ENCODE measurements around the gene CST9L. TPM values are rescaled to one million over a fixed set of nuclear protein-coding genes. Genes with fewer than 3 reads are reported as not detected.

CST9L gene, protein sequence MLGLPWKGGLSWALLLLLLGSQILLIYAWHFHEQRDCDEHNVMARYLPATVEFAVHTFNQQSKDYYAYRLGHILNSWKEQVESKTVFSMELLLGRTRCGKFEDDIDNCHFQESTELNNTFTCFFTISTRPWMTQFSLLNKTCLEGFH
- total RNA-seq (ENCODE audit: insufficient read depth, low replicate concordance), result 0.96 TPM

GRCh38 chr20:23568320-23568970, at the start of gene CST9L:
Gene CST9L (minus strand): TSS chr20:23568484. CDS start chr20:23568450, 34 bp downstream.
- no peak for DNase-seq (ENCODE audit: low spot score)

DNA sequence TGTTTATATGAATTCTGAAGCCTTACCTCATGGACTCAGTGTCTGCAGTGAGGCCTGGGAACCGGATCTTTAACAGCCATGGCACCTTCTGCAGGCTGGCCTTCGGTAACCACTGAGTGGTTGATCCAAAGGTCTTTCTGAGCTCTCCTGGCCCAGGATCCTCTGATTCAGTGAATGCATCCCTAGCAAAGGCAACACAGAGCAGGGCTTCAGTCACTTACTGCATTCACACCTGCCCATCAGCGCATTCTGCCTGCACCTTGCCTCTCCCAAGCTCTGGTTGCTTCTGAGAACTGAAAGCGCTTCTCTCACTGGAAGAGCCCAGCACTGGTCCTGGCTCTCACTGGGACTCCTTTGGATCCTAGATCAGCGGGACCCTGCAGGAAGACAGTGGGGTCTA, 45.9 kb upstream of the CST9L start:
- DNase-seq (ENCODE audit: low spot score), result no peak

GRCh38 chr20:23613676-23614075, 45.4 kb upstream of the CST9L start:
- no peak for DNase-seq (ENCODE audit: low spot score)

GRCh38 chr20:23612396-23612795, 44.1 kb upstream of the CST9L start:
- DNase-seq (ENCODE audit: low spot score), result no peak

GRCh38 chr20:23609486-23610109, 41.3 kb upstream of the CST9L start:
- DNase-seq (ENCODE audit: low spot score), result no peak

- no peak for DNase-seq (ENCODE audit: low spot score)
Measured at GRCh38 chr20:23608251-23608846, 40.1 kb upstream of the CST9L start.

DNA sequence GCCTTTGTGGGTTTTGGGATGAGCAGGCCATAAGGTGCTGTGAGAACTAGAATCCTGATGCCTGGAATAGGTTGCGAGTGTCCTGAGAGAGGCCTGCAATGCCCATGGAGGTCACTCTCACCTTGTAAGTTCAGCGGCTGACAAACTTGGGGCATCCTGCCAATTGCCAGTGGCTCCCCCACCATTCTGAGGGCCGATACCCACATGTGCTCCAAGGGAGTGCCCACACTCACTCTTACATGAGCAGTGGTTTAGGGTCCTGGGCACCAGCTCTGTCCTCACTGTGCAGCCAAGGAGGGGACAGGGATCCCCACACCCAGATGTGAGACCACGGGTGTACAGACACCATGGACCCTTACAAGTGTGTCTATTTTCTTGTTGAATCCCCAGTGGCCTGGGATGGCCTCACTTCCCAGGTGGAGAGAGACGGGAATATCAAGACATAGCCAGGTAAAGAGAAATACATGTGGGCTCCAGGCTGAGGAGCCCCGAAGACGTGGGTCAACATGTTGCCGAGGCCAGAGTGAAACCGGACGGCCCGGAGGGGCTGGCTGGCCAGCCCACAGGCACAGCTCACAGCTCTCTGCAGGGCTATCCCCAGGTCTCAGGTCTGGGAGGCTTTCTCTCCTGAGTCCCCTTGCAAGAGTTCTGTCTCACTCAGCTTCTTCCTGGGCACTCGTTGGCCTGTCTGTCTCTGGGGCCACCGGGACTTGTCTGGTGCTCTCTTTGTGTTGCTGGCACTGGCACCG, 39.4 kb upstream of the CST9L start:
- no peak for DNase-seq (ENCODE audit: low spot score)

- DNase-seq (ENCODE audit: low spot score), result peak; percentile 81
Measured at GRCh38 chr20:23606652-23607049, 38.4 kb upstream of the CST9L start.

DNA sequence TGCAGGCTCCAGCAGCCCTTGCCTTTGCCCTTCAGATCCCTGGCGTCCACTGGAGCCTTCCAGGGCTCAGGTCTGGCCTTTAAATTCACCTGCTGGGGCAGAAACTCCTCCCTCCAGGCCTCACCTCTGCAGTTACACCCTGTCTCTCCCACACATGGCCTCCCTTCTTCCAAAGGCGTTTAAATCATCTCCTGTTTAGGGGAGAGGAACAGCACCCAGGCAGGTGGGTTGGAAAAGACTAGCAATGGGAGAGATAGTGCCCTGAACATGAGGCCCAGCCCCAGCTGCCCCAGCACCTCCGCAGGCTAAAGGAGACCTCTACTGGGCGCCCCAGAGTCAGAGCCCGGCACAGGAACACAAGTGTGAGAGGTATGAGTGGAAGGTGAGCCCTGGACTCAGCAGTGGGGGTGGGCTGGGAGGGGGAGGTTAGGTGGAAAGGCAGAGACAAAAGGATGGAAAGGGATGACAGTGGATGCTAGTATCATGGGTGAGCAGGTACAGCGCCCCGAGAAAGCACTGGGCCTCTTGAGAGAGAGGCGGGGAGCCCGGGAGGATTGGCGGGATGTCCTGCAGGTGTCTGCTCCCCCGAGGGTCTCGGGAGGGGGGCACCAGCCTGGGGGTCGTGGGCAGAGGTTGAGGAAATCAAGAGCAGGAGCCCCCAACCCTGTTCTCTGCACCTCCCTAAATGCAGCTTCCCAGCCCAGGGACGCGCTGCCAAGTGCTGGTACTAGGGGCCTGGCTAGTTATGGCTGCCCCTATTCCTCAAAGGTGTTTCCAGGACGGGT, 37.8 kb upstream of the CST9L start, which contains the start of gene CST9:
Gene CST9 (minus strand): TSS at position 51 of the 785 bp plus-strand sequence. CDS start 53 bp downstream, outside the sequence.
- no peak for DNase-seq (ENCODE audit: low spot score)

GRCh38 chr20:23604306-23604705, 36.0 kb upstream of the CST9L start:
- DNase-seq (ENCODE audit: low spot score), result peak; percentile 83

GRCh38 chr20:23603321-23603720, 35.0 kb upstream of the CST9L start:
- no peak for DNase-seq (ENCODE audit: low spot score)

GRCh38 chr20:23602699-23603098, 34.4 kb upstream of the CST9L start:
- DNase-seq (ENCODE audit: low spot score), result no peak

GRCh38 chr20:23602241-23602640, 34.0 kb upstream of the CST9L start:
- DNase-seq (ENCODE audit: low spot score), result no peak

DNA sequence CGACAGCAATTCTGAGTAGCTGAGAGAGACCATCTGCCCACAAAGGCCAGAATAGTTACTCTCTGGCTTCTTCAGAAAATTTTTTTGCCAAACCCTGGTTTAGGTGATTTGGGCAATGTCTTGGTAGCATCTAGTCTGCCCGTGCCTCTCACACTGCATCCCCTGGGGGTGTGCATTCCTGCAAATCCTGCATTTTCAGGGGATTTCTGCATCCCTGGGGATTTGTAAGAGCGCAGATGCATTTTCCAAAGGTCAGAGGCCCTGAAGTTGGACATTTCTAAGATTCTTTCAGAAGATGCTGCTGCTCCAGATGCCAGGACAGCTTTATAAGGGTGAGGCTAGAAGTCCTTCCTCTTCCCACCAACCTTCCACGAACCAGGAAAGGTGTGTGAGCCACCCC, 33.4 kb upstream of the CST9L start:
- no peak for DNase-seq (ENCODE audit: low spot score)

DNA sequence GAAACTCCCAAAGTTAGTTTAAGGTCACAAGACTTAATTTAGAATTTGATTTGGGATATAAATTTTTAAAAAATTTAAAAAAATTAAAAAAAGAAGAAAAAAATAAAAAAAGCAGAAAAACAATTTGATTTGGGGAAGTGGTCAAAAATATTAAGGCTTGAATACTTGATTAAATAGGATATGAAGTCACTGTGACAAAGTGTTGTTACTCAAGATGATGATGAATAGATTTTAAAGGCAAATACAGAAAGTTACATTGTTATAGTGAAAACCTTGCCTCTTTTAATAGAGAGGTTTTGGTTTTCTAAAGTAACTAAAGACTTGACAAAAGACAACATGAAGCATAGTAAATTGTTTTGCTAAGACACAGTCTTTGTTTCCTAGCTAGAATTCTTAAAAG, 30.2 kb upstream of the CST9L start:
- DNase-seq (ENCODE audit: low spot score), result no peak

DNA sequence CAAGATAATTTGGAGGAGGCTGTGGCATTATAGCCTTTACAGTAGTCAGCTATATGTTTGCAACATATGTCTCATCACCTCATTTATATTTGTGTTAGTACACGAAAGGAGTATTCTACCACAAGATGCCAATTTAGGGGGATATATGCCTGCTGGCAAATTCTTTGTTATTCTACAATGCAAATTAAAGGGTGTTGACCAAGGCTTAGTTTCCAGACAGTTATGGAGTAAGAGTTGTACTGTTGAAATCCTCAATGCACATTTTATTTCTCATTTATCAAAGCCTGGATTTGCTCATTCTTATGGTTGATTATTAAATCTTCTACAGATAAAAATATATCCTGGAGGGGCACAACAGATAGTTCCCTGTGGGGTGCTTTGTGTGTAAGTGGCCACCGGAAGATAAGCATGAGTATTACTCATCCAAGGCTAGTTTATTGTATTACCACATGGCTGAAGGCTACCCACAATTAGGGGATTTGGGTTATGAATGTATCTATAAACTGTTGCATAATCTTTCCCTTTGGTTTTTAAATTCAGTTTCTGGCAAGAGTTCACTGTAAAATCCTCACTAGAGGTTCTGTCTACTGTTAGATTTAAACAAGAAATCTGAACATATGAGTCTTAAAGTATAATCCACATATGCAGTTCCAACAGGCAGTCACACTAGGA, 28.4 kb upstream of the CST9L start:
- DNase-seq (ENCODE audit: low spot score), result peak; percentile 84

- no peak for DNase-seq (ENCODE audit: low spot score)
Measured at GRCh38 chr20:23595941-23596340, 27.7 kb upstream of the CST9L start.

GRCh38 chr20:23588434-23589403, 20.4 kb upstream of the CST9L start:
- DNase-seq (ENCODE audit: low spot score), result no peak

- DNase-seq (ENCODE audit: low spot score), result no peak
Measured at GRCh38 chr20:23587631-23588030, 19.3 kb upstream of the CST9L start.

Data from umbilical cord (tissue), 2 donors.